ENCODE measurements around the gene LRMDA.
"Not testable (repeated sequence)": the region's sequence is repeated elsewhere in the genome, so short reads cannot be mapped to it uniquely, and the experiment has no call there.

LRMDA gene

DNA sequence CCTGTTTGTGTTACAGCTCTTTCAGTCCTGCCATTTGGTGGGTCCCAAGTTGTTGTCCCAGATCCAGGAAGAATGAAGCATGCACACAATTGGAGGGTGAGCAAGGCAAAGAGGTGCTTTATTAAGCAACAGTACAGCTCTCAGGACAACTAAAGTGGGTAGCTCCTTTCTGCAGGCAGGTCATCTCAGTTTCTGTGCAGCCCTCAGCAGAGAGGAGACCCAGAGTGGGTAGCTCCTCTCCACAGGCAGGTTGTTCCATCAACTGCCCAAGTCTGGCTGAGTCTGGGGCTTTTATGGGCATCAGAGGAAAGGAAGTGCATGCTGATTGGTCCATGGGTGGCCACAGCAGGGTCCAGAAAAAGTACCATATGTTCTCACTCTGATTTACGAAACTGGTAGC, 624.5 kb downstream of the LRMDA start:
- DNase-seq (ENCODE audit: extremely low spot score), result no peak
- ChIA-PET POLR2A (no interaction called here), CTCF (interaction anchor here (1.6 kb wide), 1 partner anchor 11 kb away, joined by 5 read pairs; no protein-coding TSS in a partner anchor)
- TF ChIP-seq, protein P1, sequence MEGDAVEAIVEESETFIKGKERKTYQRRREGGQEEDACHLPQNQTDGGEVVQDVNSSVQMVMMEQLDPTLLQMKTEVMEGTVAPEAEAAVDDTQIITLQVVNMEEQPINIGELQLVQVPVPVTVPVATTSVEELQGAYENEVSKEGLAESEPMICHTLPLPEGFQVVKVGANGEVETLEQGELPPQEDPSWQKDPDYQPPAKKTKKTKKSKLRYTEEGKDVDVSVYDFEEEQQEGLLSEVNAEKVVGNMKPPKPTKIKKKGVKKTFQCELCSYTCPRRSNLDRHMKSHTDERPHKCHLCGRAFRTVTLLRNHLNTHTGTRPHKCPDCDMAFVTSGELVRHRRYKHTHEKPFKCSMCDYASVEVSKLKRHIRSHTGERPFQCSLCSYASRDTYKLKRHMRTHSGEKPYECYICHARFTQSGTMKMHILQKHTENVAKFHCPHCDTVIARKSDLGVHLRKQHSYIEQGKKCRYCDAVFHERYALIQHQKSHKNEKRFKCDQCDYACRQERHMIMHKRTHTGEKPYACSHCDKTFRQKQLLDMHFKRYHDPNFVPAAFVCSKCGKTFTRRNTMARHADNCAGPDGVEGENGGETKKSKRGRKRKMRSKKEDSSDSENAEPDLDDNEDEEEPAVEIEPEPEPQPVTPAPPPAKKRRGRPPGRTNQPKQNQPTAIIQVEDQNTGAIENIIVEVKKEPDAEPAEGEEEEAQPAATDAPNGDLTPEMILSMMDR (IDR thresholded peaks at IDR 0.05; ENCODE audit: control extremely low read depth, extremely low read depth, low read depth, missing control alignments), result no peak

DNA sequence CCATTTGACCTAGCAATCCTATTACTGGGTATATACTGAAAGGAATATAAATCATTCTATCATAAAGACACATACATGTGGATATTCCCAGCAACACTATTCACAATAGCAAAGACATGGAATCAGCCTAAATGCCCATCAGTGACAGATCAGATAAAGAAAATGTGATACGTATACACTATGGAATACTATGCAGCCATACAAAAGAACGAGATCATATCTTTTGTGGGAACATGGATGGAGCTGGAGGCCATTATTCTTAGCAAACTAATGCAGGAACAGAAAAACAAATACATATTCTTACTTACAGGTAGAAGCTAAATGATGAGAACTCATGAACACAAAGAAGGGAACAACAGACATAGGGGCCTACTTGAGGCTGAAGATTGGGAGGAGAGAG, 629.6 kb downstream of the LRMDA start:
- CTCF ChIA-PET; POLR2A ChIA-PET; DNase-seq (ENCODE audit: extremely low spot score): not testable (repeated sequence)

DNA sequence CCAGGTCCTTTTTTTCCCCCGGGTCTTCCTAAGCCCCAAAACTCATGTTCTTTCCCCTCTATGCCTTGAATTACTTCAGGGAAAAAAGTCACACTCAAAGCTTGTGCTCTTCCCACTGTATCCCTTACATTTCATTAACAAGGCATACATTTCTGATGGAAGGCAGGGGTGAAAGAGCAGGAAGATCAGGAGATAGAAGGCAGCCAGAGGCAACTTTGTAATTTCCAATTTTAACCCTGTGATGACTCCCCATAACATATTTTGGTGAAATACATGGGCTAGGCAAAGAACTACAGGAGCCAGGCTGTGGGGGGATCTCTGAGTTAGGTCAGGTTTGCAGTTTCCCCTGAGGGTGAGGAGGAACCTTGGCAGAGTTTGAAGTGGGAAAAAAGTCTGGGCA, 635.0 kb downstream of the LRMDA start:
- no peak for DNase-seq (ENCODE audit: extremely low spot score)
- POLR2A ChIA-PET, result no interaction called here
- CTCF ChIA-PET, result interaction anchor here (1.3 kb wide), 1 partner anchor 10 kb away, joined by 5 read pairs; no protein-coding TSS in a partner anchor
- TF ChIP-seq, protein P1 (IDR thresholded peaks at IDR 0.05; ENCODE audit: control extremely low read depth, extremely low read depth, low read depth, missing control alignments), result no peak

DNA sequence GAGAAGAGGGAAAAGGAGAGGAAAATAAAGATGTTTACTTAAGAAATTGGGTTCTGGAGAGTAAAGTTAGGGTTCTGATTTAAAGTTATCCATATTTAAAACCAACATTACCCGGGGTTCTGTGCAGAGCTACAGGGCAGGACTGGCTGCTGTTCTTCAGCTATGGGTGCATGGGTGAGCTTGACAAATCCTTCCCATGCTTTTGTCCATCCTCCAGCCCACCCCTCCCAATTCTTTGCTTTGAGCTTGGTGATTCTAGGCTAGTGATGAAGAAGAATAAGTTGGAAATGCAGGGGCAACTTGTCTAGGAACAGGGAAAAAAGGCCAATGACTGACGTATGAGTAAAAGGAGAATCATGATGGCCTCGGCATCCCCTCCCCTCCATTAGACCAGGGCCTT, 636.0 kb downstream of the LRMDA start:
- DNase-seq (ENCODE audit: extremely low spot score), result no peak
- TF ChIP-seq, protein P1 (IDR thresholded peaks at IDR 0.05; ENCODE audit: control extremely low read depth, extremely low read depth, low read depth, missing control alignments), result no peak
- CTCF ChIA-PET, result interaction anchor here (1.3 kb wide), 1 partner anchor 11 kb away, joined by 5 read pairs; no protein-coding TSS in a partner anchor
- POLR2A ChIA-PET, result no interaction called here

DNA sequence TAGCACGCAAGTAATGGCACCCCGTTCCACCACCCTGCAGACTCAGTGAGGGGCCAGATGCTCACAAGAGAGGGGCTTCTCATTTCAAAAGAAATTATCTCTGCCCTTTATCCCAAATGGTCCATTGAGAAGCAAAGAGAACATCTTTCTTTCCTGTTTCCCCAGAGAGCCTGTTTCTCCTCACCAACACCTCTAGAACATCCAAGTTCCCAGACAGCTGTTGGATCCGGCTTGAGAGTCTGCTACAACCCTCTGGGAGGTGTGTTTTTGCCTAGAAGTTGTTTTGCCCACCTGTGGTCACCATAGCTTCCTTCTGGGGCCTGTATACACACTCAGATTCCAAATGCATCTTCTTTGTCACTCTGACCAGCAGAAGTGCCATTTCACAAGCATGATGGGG, 637.4 kb downstream of the LRMDA start:
- CTCF ChIA-PET, result no interaction called here
- TF ChIP-seq, protein P1 (IDR thresholded peaks at IDR 0.05; ENCODE audit: control extremely low read depth, extremely low read depth, low read depth, missing control alignments), result no peak
- POLR2A ChIA-PET, result no interaction called here
- no peak for DNase-seq (ENCODE audit: extremely low spot score)

DNA sequence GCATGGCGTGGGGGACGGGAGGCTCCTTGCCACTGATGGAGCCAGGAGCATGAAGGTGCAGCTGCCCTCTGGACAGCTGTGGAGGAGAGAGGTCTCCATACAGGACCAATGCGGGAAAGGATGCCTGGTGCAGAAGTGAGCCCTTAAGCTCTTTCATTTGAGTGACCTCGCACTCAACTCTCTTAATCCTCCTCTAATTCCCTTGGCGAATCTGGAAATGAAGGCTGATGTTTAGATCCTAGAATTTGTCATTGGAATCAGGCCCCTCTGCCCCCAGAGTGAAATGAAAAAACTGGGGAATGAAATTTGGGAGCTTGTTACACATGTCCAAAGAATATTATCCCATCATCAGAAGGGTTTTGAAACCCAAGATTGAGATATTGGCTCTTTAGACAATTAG, 639.5 kb downstream of the LRMDA start:
- ChIA-PET CTCF (no interaction called here), POLR2A (no interaction called here)
- TF ChIP-seq, protein P1 (IDR thresholded peaks at IDR 0.05; ENCODE audit: control extremely low read depth, extremely low read depth, low read depth, missing control alignments), result no peak
- DNase-seq (ENCODE audit: extremely low spot score), result no peak

DNA sequence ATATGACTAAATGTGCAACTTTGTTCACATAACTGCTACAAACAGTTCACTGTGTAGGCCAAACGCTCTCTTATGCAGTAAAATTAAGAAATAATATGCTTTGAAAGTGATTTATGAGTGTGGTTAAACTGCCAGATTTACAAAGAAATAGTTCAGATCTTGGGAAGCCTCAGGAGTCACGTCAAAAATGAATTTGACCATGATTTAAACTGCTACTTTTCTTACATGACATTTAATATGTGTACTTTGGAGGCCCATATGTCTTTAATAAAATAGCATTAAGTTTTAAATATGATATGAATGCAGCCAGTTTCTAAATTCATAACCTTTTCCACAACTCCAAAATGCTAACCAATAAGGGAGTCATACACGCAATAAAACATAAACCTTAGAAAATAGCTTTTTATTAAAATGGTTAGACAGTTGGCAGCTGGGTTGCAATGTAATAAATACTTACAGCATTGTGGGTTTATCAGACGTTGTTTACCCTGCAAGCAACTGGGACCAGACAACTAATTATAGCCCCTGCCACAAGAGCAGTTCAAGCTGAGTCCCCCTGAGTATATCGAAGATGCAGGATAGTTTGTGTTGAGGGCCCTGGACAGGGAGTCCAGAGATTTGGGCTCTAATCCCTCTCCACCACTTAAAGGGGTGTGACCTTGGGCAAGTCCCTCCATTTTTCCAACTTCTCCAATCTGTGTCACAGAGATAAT, 640.4 kb downstream of the LRMDA start:
- ChIA-PET CTCF (no interaction called here), POLR2A (no interaction called here)
- TF ChIP-seq, protein P1 (IDR thresholded peaks at IDR 0.05; ENCODE audit: control extremely low read depth, extremely low read depth, low read depth, missing control alignments), result no peak
- no peak for DNase-seq (ENCODE audit: extremely low spot score)

Data from GM10248 (cell line).